Measurements from ENCODE around the gene PTPRM. TPM values are rescaled to one million over a fixed set of nuclear protein-coding genes. Genes with fewer than 3 reads are reported as not detected.

The PTPRM gene
- total and polyA plus RNA-seq, 2 of the 8 experiments (the other 6 are each of a cell fraction or from before 2014, with no cell fraction given), result 4.1 to 7.0 TPM

- Histone ChIP-seq H3K4me2 (ENCODE audit: insufficient read depth in 1 of 2, low read depth in 2 of 2, low read length in 2 of 2) (no peak overlapping the region), H3K56ac (replicated peaks; ENCODE audit: insufficient read length, low read depth, low read length) (no peak overlapping the region), H3K27me3 (replicated peaks in 1 of 4; ENCODE audit: control insufficient read depth in 3 of 4, extremely low read depth in 1 of 4, insufficient read depth in 3 of 4, low read length in 3 of 4) (no peaks in the 10 kb centered on the region), H4K91ac (replicated peaks; ENCODE audit: insufficient read length, low read length) (no peak overlapping the region), H3K23me2 (ENCODE audit: low read depth, low read length) (no peaks in the 10 kb centered on the region), H2AK5ac (ENCODE audit: low read depth, low read length) (no peak overlapping the region), H3K4me1 (replicated peaks in 1 of 4; ENCODE audit: control insufficient read depth in 3 of 4, insufficient read depth in 4 of 4, low read length in 3 of 4) (no peaks in the 10 kb centered on the region), H4K5ac (ENCODE audit: insufficient read length, low read depth, low read length) (no peak overlapping the region), H3K14ac (ENCODE audit: insufficient read length) (no peak overlapping the region), H3K79me1 (ENCODE audit: low read depth, low read length) (no peaks in the 10 kb centered on the region), H2BK12ac (ENCODE audit: low read depth, low read length) (no peak overlapping the region), H2BK15ac (ENCODE audit: low read length) (no peak overlapping the region), H3K9ac (replicated peaks in 1 of 4; ENCODE audit: extremely low read depth in 1 of 4, low read depth in 3 of 4, low read length in 3 of 4) (no peak overlapping the region), H3K4me3 (ENCODE audit: extremely low read depth in 1 of 4, insufficient read depth in 2 of 4, low read depth in 3 of 4, low read length in 4 of 4) (no peak overlapping the region), H3K79me2 (ENCODE audit: control insufficient read depth in 1 of 2, insufficient read depth in 2 of 2, low read length in 2 of 2) (no peaks in the 10 kb centered on the region), H2BK5ac (ENCODE audit: low read depth, low read length) (no peak overlapping the region), H2BK120ac (replicated peaks; ENCODE audit: low read depth, low read length) (no peak overlapping the region), H3K4ac (replicated peaks; ENCODE audit: insufficient read length, low read depth, low read length) (no peak overlapping the region), H3K9me3 (ENCODE audit: insufficient read depth in 2 of 2, low read depth in 1 of 2, low read length in 1 of 2) (peaks cover 0 to 5% of the 10 kb centered on the region in 2 experiments; a peak in 1 of 4 replicates), H3K23ac (ENCODE audit: insufficient read length) (no peak overlapping the region), H4K8ac (ENCODE audit: extremely low read depth, insufficient read depth, low read length) (no peak overlapping the region), H3K27ac (ENCODE audit: low read depth, low read length) (no peak overlapping the region), H3K18ac (ENCODE audit: extremely low read depth, low read length) (no peak overlapping the region), H2AFZ (ENCODE audit: low read length) (no peak overlapping the region), H3K36me3 (ENCODE audit: control insufficient read depth in 2 of 4, insufficient read depth in 4 of 4, low read length in 3 of 4) (no peaks in the 10 kb centered on the region), H2BK20ac (ENCODE audit: low read length) (no peak overlapping the region), H4K20me1 (replicated peaks in 1 of 2; ENCODE audit: control insufficient read depth in 1 of 2, insufficient read depth in 2 of 2, low read length in 2 of 2) (no peaks in the 10 kb centered on the region)
- ChIA-PET CTCF (ENCODE audit: partially characterized antibody) (interaction anchor here (0.9 kb wide), 2 partner anchors 9 to 450 kb away, joined by 3 to 4 read pairs; no protein-coding TSS in a partner anchor), POLR2A (ENCODE audit: partially characterized antibody) (no interaction called here)
- FAIRE-seq (no peak), DNase-seq (ENCODE audit: low read depth in 1 of 2, low spot score in 2 of 2) (no peak)
- TF ChIP-seq MAFK (IDR thresholded peaks at IDR 0.05; ENCODE audit: low read depth, low read length), result no peak
- TF ChIP-seq FOSL1 (IDR thresholded peaks at IDR 0.05; ENCODE audit: insufficient read depth, low read depth, low read length), result no peak
- TF ChIP-seq CEBPB (IDR thresholded peaks at IDR 0.05; ENCODE audit: low read depth, low read length), result no peak
- WGBS, 2 experiments (ENCODE audit: extremely low coverage in 1 of 2, insufficient coverage in 1 of 2, insufficient read length in 1 of 2, insufficient replicate concordance in 2 of 2, low coverage in 1 of 2, low lambda C conversion rate in 2 of 2, missing lambda C conversion rate in 1 of 2), result 90% methylated on average over 4 of the region's 4 CpGs; no CpG with 5 or more reads in 1 of the 2 experiments
These were observed 373.9 kb downstream of the PTPRM start for GRCh38 chr18:7940971-7941370.
